CD4-positive, alpha-beta T cell treated with Interleukin-4 for 1 hour (primary cell): ENCODE results near the gene ZNF319.

Source experiments
- DNase-seq, 2 donors: peaks; one replicate each; pipeline ENCODE4 v3.0.0-alpha.2; 2020 to 2022

The ZNF319 gene

GRCh38 chr16:57999971-58000705, at the start of gene ZNF319:
ZNF319 (minus strand) TSS chr16:58000672; CDS start chr16:57998265, 2,407 bp downstream.
- DNase-seq = no peak

- no peak for DNase-seq
Measured at GRCh38 chr16:58049232-58050185, 49.0 kb upstream of the ZNF319 start.

GRCh38 chr16:58048494-58049231, 48.2 kb upstream of the ZNF319 start:
- DNase-seq = no peak

- DNase-seq = no peak
Measured at GRCh38 chr16:58047557-58048348, 47.3 kb upstream of the ZNF319 start.

GRCh38 chr16:58046936-58047335, 46.5 kb upstream of the ZNF319 start:
- DNase-seq = no peak

- DNase-seq = no peak
Measured at GRCh38 chr16:58046054-58046881, 45.8 kb upstream of the ZNF319 start.

- DNase-seq = no peak
Measured at GRCh38 chr16:58045096-58045495, 44.6 kb upstream of the ZNF319 start.

GRCh38 chr16:58044266-58045019, 44.0 kb upstream of the ZNF319 start:
- no peak for DNase-seq

- no peak for DNase-seq
Measured at GRCh38 chr16:58043571-58044155, 43.2 kb upstream of the ZNF319 start.

- DNase-seq = no peak
Measured at GRCh38 chr16:58042886-58043515, 42.5 kb upstream of the ZNF319 start.

- DNase-seq = no peak
Measured at GRCh38 chr16:58042001-58042885, 41.8 kb upstream of the ZNF319 start.

GRCh38 chr16:58041628-58041955, 41.1 kb upstream of the ZNF319 start:
- DNase-seq = no peak

GRCh38 chr16:58040945-58041627, 40.6 kb upstream of the ZNF319 start:
- no peak for DNase-seq

GRCh38 chr16:58040496-58040846, 40.0 kb upstream of the ZNF319 start:
- no peak for DNase-seq

GRCh38 chr16:58039829-58040495, 39.5 kb upstream of the ZNF319 start:
- DNase-seq = no peak

- DNase-seq = no peak
Measured at GRCh38 chr16:58038219-58038641, 37.8 kb upstream of the ZNF319 start.

- no peak for DNase-seq
Measured at GRCh38 chr16:58037365-58038057, 37.0 kb upstream of the ZNF319 start.
